HG02588 (cell line): ENCODE measurements around the gene SHB.

Experiments used
- ATAC-seq: cut with Tn5 transposase; IDR thresholded peaks from one replicate; pipeline ENCODE4 v1.9.1; 2021; ENCODE audit warnings: mild to moderate bottlenecking, moderate library complexity; ENCODE audit not compliant: unreplicated experiment

Gene SHB

GRCh38 chr9:38026021-38026809 is 42.8 kb downstream of the SHB start:
- ATAC-seq: no peak

- ATAC-seq: no peak
These were observed 43.9 kb downstream of the SHB start for GRCh38 chr9:38025166-38025565.

GRCh38 chr9:38024036-38024681 is 44.9 kb downstream of the SHB start:
- no peak for ATAC-seq

- ATAC-seq: no peak
These were observed 45.4 kb downstream of the SHB start for GRCh38 chr9:38023661-38024035.

- no peak for ATAC-seq
These were observed 46.0 kb downstream of the SHB start for GRCh38 chr9:38022995-38023394.

- no peak for ATAC-seq
These were observed 46.7 kb downstream of the SHB start for GRCh38 chr9:38022203-38022895.

- no peak for ATAC-seq
These were observed 48.6 kb downstream of the SHB start for GRCh38 chr9:38020151-38021076.

- ATAC-seq: no peak
These were observed 49.3 kb downstream of the SHB start for GRCh38 chr9:38019731-38020130.

- no peak for ATAC-seq
These were observed 49.9 kb downstream of the SHB start for GRCh38 chr9:38018958-38019602.

- no peak for ATAC-seq
These were observed 50.6 kb downstream of the SHB start for GRCh38 chr9:38018241-38018957.

- ATAC-seq: no peak
These were observed 51.2 kb downstream of the SHB start for GRCh38 chr9:38017885-38018186.

GRCh38 chr9:38017149-38017884 is 51.7 kb downstream of the SHB start:
- no peak for ATAC-seq

- ATAC-seq: no peak
These were observed 52.5 kb downstream of the SHB start for GRCh38 chr9:38016375-38017135.

- ATAC-seq: no peak
These were observed 53.1 kb downstream of the SHB start for GRCh38 chr9:38015906-38016305.

GRCh38 chr9:38015266-38015665 is 53.8 kb downstream of the SHB start:
- ATAC-seq: no peak

- no peak for ATAC-seq
These were observed 56.1 kb downstream of the SHB start for GRCh38 chr9:38012767-38013450.

- ATAC-seq: no peak
These were observed 57.0 kb downstream of the SHB start for GRCh38 chr9:38011991-38012390.
